Breast epithelium (tissue), 4 donors: Measurements from ENCODE around the gene MIER2. TPM values are rescaled to one million over a fixed set of nuclear protein-coding genes. Genes with fewer than 3 reads are reported as not detected.
A peak's percentile ranks its signal among the peaks of the same experiment; 100 is the strongest.
"Not testable (repeated sequence)": the region's sequence is repeated elsewhere in the genome, so short reads cannot be mapped to it uniquely, and the experiment has no call there.

Experiments used
- DNase-seq, 2 donors: peaks; one replicate each; pipeline ENCODE4 v3.0.0-alpha.2; 2019; ENCODE audit warnings: low spot score in 2 of 2
- H3K27ac ChIP-seq, 2 donors: fragments of 200-600 bp; sonication (generic) in 1 of 2; one replicate each; pipeline ENCODE4 v1.5.1; 2016 to 2019; ENCODE audit warnings: mild to moderate bottlenecking in 1 of 2
- H3K27me3 ChIP-seq, 2 donors: fragments of 200-600 bp; sonication (generic) in 1 of 2; one replicate each; pipeline versions ENCODE4 v1.5.1 to v1.6.0; 2017 to 2019; ENCODE audit warnings: control low read depth in 1 of 2, mild to moderate bottlenecking in 1 of 2
- H3K36me3 ChIP-seq: fragments of 200-600 bp; one replicate; pipeline ENCODE4 v1.5.1; 2019
- H3K4me1 ChIP-seq, 2 donors: fragments of 200-600 bp; sonication (generic); one replicate each; pipeline ENCODE4 v1.5.1; 2016 to 2019; ENCODE audit warnings: control low read depth in 1 of 2
- H3K4me3 ChIP-seq, 3 donors: fragments of 200-600 bp; sonication (generic); 1 replicate in 2 of 3; 2 replicates in 1 of 3; pipeline ENCODE4 v1.5.1; 2016 to 2019; ENCODE audit warnings: mild to moderate bottlenecking in 3 of 3, moderate library complexity in 2 of 3
- H3K9me3 ChIP-seq, 2 donors: fragments of 200-600 bp; sonication (generic) in 1 of 2; one replicate each; pipeline ENCODE4 v1.5.1; 2016 to 2019; ENCODE audit warnings: control low read depth in 1 of 2
- CTCF ChIP-seq, 3 donors: fragments of 450-650 bp; IDR thresholded peaks; one replicate each; pipeline ENCODE4 v1.5.1; 2016 to 2017; ENCODE audit warnings: antibody characterized with exemption in 3 of 3, mild to moderate bottlenecking in 3 of 3, moderate library complexity in 3 of 3
- POLR2A ChIP-seq: fragments of 450-650 bp; IDR thresholded peaks from one replicate; pipeline ENCODE4 v1.6.1; 2016; ENCODE audit warnings: antibody characterized with exemption, mild to moderate bottlenecking, moderate library complexity
- POLR2AphosphoS5 ChIP-seq, 3 donors: sonication (generic); formaldehyde crosslinking; IDR thresholded peaks; one replicate each; pipeline ENCODE4 v1.6.1; 2017; ENCODE audit warnings: antibody characterized with exemption in 3 of 3
- intact Hi-C: fragments of 100-400 bp; cut with DNase I; formaldehyde crosslinking; loops from one replicate; pipeline ENCODE4 v1.15.1; 2023; ENCODE audit warnings: low total_unique reads
- total RNA-seq, 3 donors: library from RNA; depleted of rRNA; stranded (reverse); fragments of >200 nt; gene quantifications; one replicate each; pipeline ENCODE4 v1.1.0, GENCODE V29; 2016

MIER2 gene
- total RNA-seq = 10 to 100 TPM in 2 of 3 donors, 1 to 10 TPM in 1; 5.4 to 17.0 (median 12.8) TPM

GRCh38 chr19:344625-345319, at the start of gene MIER2:
Gene MIER2, minus strand, starts transcription at chr19:344796. Its CDS starts 14 bp downstream, at chr19:344782.
- intact Hi-C loops = no loop called here
- no peaks in the 10 kb centered on the region for H3K36me3 ChIP-seq
- H3K4me1 ChIP-seq = peaks cover 7 to 11% of the 10 kb centered on the region in 2 donors
- H3K27ac ChIP-seq = peak within 1 kb of the TSS; percentile 73 to 90
- no peaks in the 10 kb centered on the region for H3K9me3 ChIP-seq
- no peaks in the 10 kb centered on the region for H3K27me3 ChIP-seq
- TF ChIP-seq POLR2AphosphoS5 (IDR thresholded peaks at IDR 0.05) (peak in 1 of 3 donors; percentile 15), CTCF (IDR thresholded peaks at IDR 0.05) (no peak)
- H3K4me3 ChIP-seq = peak within 1 kb of the TSS; percentile 66 to 98 (median 88)
- DNase-seq = peak; percentile 78 to 79

- intact Hi-C loops, H3K27ac ChIP-seq, H3K4me3 ChIP-seq, H3K36me3 ChIP-seq, H3K4me1 ChIP-seq, H3K9me3 ChIP-seq, DNase-seq: not testable (repeated sequence)
- H3K27me3 ChIP-seq = peaks cover 0 to 15% of the 10 kb centered on the region in 2 donors
These were observed 49.0 kb upstream of the MIER2 start for GRCh38 chr19:393560-393959.

- intact Hi-C loops = no loop called here
- H3K27me3 ChIP-seq = peaks cover 0 to 9% of the 10 kb centered on the region in 2 donors
- no peaks in the 10 kb centered on the region for H3K4me1 ChIP-seq
- no peaks in the 10 kb centered on the region for H3K36me3 ChIP-seq
- DNase-seq = no peak
- H3K27ac ChIP-seq = no peak overlapping the region
- H3K4me3 ChIP-seq = no peak overlapping the region
- no peaks in the 10 kb centered on the region for H3K9me3 ChIP-seq
- TF ChIP-seq POLR2AphosphoS5 (IDR thresholded peaks at IDR 0.05) (no peak), CTCF (IDR thresholded peaks at IDR 0.05) (no peak), POLR2A (no peak)
These were observed 47.9 kb upstream of the MIER2 start for GRCh38 chr19:392375-392970.

- no peak overlapping the region for H3K27ac ChIP-seq
- H3K4me3 ChIP-seq = no peak overlapping the region
- H3K36me3 ChIP-seq = no peaks in the 10 kb centered on the region
- DNase-seq = no peak
- TF ChIP-seq POLR2AphosphoS5 (IDR thresholded peaks at IDR 0.05) (no peak), CTCF (IDR thresholded peaks at IDR 0.05) (no peak), POLR2A (no peak)
- no peaks in the 10 kb centered on the region for H3K9me3 ChIP-seq
- H3K4me1 ChIP-seq = no peaks in the 10 kb centered on the region
- H3K27me3 ChIP-seq = peaks cover 0 to 9% of the 10 kb centered on the region in 2 donors
- intact Hi-C loops = no loop called here
These were observed 47.3 kb upstream of the MIER2 start for GRCh38 chr19:391726-392374.

- intact Hi-C loops = no loop called here
- H3K27me3 ChIP-seq = peaks cover 0 to 9% of the 10 kb centered on the region in 2 donors
These were observed 46.6 kb upstream of the MIER2 start for GRCh38 chr19:391207-391557.

More at GRCh38 chr19:391207-391557, 46.6 kb upstream of the MIER2 start:
- TF ChIP-seq POLR2A = no peak
- no peak for TF ChIP-seq POLR2AphosphoS5 (IDR thresholded peaks at IDR 0.05)
- TF ChIP-seq CTCF (IDR thresholded peaks at IDR 0.05) = no peak
- DNase-seq = no peak
- Histone ChIP-seq H3K9me3 (no peaks in the 10 kb centered on the region), H3K36me3 (no peaks in the 10 kb centered on the region), H3K4me3 (no peak overlapping the region), H3K4me1 (no peaks in the 10 kb centered on the region), H3K27ac (no peak overlapping the region)
